OCI-LY1 (cell line): ENCODE results near the gene NAPG.

Source experiments
- H2AFZ ChIP-seq: fragments of 200-600 bp; sonication (generic), shearing (Covaris generic); 2 replicates; pipeline ENCODE4 v1.6.0; 2014; ENCODE audit warnings: antibody characterized with exemption, mild to moderate bottlenecking, low read length
- H3F3A ChIP-seq: fragments of 200-600 bp; sonication (generic), shearing (Covaris generic); 2 replicates; pipeline ENCODE4 v1.6.0; 2014; ENCODE audit warnings: mild to moderate bottlenecking, antibody characterized with exemption, low read length, moderate library complexity; ENCODE audit not compliant: insufficient read depth
- H3K27ac ChIP-seq: fragments of 200-600 bp; sonication (generic); 2 replicates; pipeline ENCODE4 v1.5.1; 2014; ENCODE audit warnings: low read length, mixed run types, mild to moderate bottlenecking, low read depth; ENCODE audit not compliant: poor library complexity, severe bottlenecking
- H3K27me3 ChIP-seq: fragments of 200-600 bp; sonication (generic); 2 replicates; pipeline ENCODE4 v1.6.0; 2014; ENCODE audit warnings: antibody characterized with exemption, mild to moderate bottlenecking, low read length, moderate library complexity; ENCODE audit not compliant: insufficient read depth
- H3K36me3 ChIP-seq: fragments of 200-600 bp; sonication (generic); 2 replicates; pipeline ENCODE4 v1.6.1; 2014; ENCODE audit warnings: mild to moderate bottlenecking, antibody characterized with exemption, low read length, moderate library complexity, mixed read lengths; ENCODE audit not compliant: insufficient read depth
- H3K4me1 ChIP-seq: fragments of 200-600 bp; sonication (generic); 2 replicates; pipeline ENCODE4 v1.5.1; 2014; ENCODE audit warnings: mild to moderate bottlenecking, low read length, moderate library complexity; ENCODE audit not compliant: insufficient read depth, severe bottlenecking
- H3K4me2 ChIP-seq: fragments of 200-600 bp; sonication (generic), shearing (Covaris generic); 2 replicates; pipeline ENCODE4 v1.6.1; 2014; ENCODE audit warnings: low read length
- H3K4me3 ChIP-seq: fragments of 200-600 bp; sonication (generic); 2 replicates; pipeline ENCODE4 v1.5.1; 2014; ENCODE audit warnings: low read length, low read depth, mild to moderate bottlenecking, mixed read lengths; ENCODE audit not compliant: poor library complexity, severe bottlenecking
- H3K79me2 ChIP-seq: fragments of 200-600 bp; shearing (Covaris generic); 2 replicates; pipeline ENCODE4 v1.6.1; 2016; ENCODE audit warnings: mixed run types, low read length, mixed read lengths; ENCODE audit not compliant: insufficient read depth
- H3K9ac ChIP-seq: fragments of 200-600 bp; sonication (generic), shearing (Covaris generic); 2 replicates; pipeline ENCODE4 v1.6.1; 2014; ENCODE audit warnings: mild to moderate bottlenecking, low read length, mixed read lengths
- H3K9me2 ChIP-seq: fragments of 200-600 bp; sonication (generic), shearing (Covaris generic); 2 replicates; pipeline ENCODE4 v1.6.1; 2014; ENCODE audit warnings: low read depth, mild to moderate bottlenecking, low read length, mixed read lengths
- H3K9me3 ChIP-seq: fragments of 200-600 bp; shearing (Covaris generic); 2 replicates; pipeline ENCODE4 v1.6.1; 2014; ENCODE audit warnings: low read length, mixed read lengths
- H4K20me1 ChIP-seq: fragments of 200-600 bp; sonication (generic), shearing (Covaris generic); 2 replicates; pipeline ENCODE4 v1.6.0; 2016; ENCODE audit warnings: mild to moderate bottlenecking, low read length; ENCODE audit not compliant: insufficient read depth
- EZH2 ChIP-seq: fragments of 200-600 bp; sonication (generic), shearing (Covaris generic); IDR thresholded peaks from 2 replicates; pipeline ENCODE4 v1.8.0; 2017; ENCODE audit warnings: borderline replicate concordance, mixed run types, mild to moderate bottlenecking, antibody characterized with exemption, low read length, moderate library complexity, mixed read lengths
- TF ChIP-seq, protein P1 (sequence below): fragments of 200-600 bp; sonication (generic), shearing (Covaris generic); IDR thresholded peaks from 2 replicates; pipeline ENCODE4 v1.5.1; 2017; ENCODE audit warnings: mild to moderate bottlenecking, antibody characterized with exemption, low read length, moderate library complexity, mixed read lengths

Gene NAPG

DNA sequence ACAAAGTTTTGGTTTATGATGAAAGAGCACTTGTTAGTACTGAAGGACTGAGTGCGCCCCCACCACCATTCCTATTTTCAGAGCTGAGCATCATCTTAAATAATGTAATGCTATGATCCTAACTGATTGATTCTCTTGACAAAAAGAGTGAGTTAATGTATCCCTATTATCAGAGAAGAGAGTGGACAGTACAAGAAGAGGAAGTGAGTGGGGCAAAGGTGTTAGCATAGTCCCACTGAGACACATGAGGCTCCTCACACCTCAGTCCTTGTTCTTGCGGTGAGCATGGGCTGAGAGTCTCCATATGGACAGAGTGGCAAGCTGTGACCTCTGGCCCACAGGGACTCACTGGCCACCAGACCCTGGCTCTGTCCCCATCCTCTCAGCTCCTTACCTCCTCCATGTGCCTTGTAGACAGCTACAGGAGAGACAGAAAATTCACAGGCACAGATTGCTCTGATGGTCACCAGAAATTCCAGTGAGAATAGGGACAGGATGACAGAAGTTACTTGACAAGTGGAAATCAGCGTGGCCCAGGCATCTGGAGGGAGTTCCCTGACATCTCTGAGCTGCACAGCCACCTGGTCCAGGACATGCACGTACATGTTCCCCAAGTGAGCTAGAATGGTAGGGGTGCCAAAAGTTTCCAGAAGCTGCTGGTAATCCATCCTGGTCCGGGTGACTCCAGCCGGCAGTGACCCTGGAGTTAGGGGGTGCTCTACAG, 32.6 kb downstream of the NAPG start:
- Histone ChIP-seq H3K4me3 (no peak overlapping the region), H3K9me2 (no peaks in the 10 kb centered on the region), H4K20me1 (no peaks in the 10 kb centered on the region), H2AFZ (no peak overlapping the region), H3K36me3 (peaks cover 40% of the 10 kb centered on the region), H3F3A (no peaks in the 10 kb centered on the region), H3K27ac (no peak overlapping the region), H3K4me1 (peaks cover 9% of the 10 kb centered on the region), H3K79me2 (no peaks in the 10 kb centered on the region), H3K9ac (no peak overlapping the region), H3K9me3 (no peaks in the 10 kb centered on the region), H3K4me2 (no peak overlapping the region), H3K27me3 (no peaks in the 10 kb centered on the region)
- no peak for TF ChIP-seq EZH2
- TF ChIP-seq, protein P1, sequence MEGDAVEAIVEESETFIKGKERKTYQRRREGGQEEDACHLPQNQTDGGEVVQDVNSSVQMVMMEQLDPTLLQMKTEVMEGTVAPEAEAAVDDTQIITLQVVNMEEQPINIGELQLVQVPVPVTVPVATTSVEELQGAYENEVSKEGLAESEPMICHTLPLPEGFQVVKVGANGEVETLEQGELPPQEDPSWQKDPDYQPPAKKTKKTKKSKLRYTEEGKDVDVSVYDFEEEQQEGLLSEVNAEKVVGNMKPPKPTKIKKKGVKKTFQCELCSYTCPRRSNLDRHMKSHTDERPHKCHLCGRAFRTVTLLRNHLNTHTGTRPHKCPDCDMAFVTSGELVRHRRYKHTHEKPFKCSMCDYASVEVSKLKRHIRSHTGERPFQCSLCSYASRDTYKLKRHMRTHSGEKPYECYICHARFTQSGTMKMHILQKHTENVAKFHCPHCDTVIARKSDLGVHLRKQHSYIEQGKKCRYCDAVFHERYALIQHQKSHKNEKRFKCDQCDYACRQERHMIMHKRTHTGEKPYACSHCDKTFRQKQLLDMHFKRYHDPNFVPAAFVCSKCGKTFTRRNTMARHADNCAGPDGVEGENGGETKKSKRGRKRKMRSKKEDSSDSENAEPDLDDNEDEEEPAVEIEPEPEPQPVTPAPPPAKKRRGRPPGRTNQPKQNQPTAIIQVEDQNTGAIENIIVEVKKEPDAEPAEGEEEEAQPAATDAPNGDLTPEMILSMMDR: no peak

DNA sequence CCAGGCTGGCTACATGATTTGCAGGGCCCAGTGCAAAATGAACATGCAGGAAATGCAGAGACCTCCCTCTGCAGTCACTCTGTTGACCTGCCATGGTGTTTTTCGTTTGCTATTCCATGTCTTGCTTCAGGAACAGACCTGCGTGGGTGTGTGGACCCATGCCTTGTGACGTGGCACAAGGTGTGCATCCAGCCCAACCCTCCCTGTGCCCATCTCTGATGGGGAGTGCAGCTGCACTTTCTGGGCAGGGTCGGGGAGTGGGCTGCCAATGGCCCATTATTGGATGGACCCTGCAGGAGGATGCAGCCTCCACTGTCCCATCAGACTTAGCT, 33.1 kb downstream of the NAPG start:
- H3K36me3 ChIP-seq: peaks cover 34% of the 10 kb centered on the region
- no peak for TF ChIP-seq EZH2
- TF ChIP-seq, protein P1: no peak

DNA sequence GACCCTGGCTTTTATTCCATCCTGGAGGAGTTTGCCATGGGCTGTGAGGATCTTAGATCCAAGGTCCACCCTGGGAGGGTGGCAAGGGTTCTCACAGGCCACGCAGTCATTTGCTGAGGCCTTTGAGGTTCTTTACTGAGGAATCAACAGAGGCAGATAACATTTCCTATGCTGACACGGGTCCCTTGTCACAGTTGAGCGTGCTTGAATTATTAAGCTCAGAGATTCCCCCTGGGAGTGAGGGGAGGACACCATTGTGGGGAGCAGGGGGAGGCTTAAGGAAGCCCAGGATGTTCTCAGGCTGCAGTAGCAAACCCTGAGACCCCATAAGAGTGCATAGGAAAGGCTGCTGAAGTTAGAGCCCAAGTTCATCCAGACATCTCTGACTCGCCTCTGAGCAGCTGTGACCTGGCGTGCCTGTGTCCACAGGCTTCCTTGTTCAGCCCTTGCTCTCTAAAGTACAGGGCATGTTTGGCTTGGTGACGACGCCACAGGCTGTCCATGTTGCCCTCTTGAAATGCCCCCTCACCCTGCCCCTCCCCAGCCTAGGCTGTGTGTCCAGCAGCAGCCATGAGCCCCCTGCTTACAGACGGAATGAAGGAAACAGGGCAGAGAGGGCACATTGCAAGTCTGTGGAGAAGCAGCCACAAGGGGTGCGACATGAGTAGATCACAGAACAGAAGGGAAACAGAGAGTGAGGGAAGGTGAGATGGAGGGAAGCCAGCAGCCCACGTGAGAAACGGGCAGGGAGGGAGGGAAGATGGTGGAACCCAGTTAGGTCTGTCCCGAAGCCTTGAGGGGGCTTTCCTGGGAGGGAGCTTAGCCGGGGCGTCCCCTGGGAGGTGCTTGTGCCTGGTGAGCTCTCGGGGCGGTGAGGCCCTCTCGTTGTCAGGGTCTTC, 34.0 kb downstream of the NAPG start:
- Histone ChIP-seq H3F3A (no peaks in the 10 kb centered on the region), H3K79me2 (no peaks in the 10 kb centered on the region), H3K4me2 (peak overlapping the region; percentile 64), H3K9ac (peak overlapping the region; percentile 8; the same call in 1 of the 2 replicates), H2AFZ (no peak overlapping the region), H3K36me3 (peaks cover 26% of the 10 kb centered on the region), H3K9me2 (no peaks in the 10 kb centered on the region), H3K9me3 (no peaks in the 10 kb centered on the region), H3K4me3 (peak overlapping the region; percentile 45), H3K27me3 (no peaks in the 10 kb centered on the region), H3K27ac (no peak overlapping the region), H3K4me1 (peaks cover 9% of the 10 kb centered on the region), H4K20me1 (no peaks in the 10 kb centered on the region)
- TF ChIP-seq, protein P1: no peak

More for the DNA sequence above, 33.1 kb downstream of the NAPG start:
- H3K4me1 ChIP-seq: peaks cover 9% of the 10 kb centered on the region
- H3K4me3 ChIP-seq: no peak overlapping the region
- H3K79me2 ChIP-seq: no peaks in the 10 kb centered on the region
- H3F3A ChIP-seq: no peaks in the 10 kb centered on the region
- H3K27ac ChIP-seq: no peak overlapping the region
- no peaks in the 10 kb centered on the region for H3K9me3 ChIP-seq
- H3K4me2 ChIP-seq: no peak overlapping the region
- no peaks in the 10 kb centered on the region for H4K20me1 ChIP-seq
- no peaks in the 10 kb centered on the region for H3K9me2 ChIP-seq
- H3K9ac ChIP-seq: no peak overlapping the region
- H3K27me3 ChIP-seq: no peaks in the 10 kb centered on the region
- H2AFZ ChIP-seq: no peak overlapping the region
